Activated T-cell treated with anti-CD3 and anti-CD28 coated beads for 24 hours (primary cell): ENCODE results near the gene ZNF180.
"Not testable (repeated sequence)": the region's sequence is repeated elsewhere in the genome, so short reads cannot be mapped to it uniquely, and the experiment has no call there.

Experiments
- DNase-seq: peaks from one replicate; pipeline ENCODE4 v3.0.0-alpha.2; 2020; ENCODE audit warnings: low read depth

The ZNF180 gene

GRCh38 chr19:44499962-44500949 lies at the start of gene ZNF180:
ZNF180 (minus strand) TSS chr19:44500522; CDS start chr19:44497334, 3,188 bp downstream.
- DNase-seq = peak; percentile 93

GRCh38 chr19:44549507-44549906 lies 49.2 kb upstream of the ZNF180 start:
- no peak for DNase-seq

- no peak for DNase-seq
These were observed 48.4 kb upstream of the ZNF180 start for GRCh38 chr19:44548736-44549135.

DNA sequence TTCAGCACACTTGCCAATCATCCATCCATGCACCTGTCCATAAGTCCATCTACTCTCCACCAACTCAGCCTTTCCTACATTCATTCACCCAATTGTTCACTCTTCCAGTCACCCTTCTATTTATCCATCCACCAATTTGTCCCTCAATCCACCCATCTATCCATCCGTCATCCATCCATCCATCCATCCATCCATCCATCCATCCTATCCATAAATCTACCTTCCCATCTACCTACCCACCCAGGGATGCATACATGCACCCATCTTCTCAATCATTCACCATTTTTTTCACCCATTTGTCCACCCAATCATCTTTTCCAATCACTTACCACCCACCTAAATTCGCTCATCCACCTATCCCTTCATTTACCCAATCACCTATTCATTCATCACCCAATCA lies 43.7 kb upstream of the ZNF180 start:
- DNase-seq = no peak

DNA sequence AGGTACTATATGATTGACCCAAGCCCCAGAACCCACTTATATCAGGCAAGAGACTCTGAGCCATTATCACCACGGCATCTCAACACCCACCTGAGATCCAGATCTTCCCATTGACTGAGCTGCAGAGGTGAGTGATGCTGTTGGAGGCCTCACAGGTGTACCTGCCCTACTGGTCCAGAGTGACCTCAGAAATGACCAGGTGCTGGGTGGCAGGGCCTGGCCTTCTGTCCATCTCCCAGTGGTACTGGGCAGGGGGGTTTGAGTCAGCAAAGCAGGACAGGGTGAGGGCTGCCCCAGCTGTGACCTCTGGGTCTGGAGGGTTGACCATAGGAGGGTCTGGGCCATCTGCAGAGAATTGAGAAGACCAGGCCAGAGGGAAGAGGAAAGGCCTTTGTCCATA lies 42.3 kb upstream of the ZNF180 start:
- DNase-seq = no peak

GRCh38 chr19:44540736-44541135 lies 40.4 kb upstream of the ZNF180 start:
- DNase-seq = no peak

DNA sequence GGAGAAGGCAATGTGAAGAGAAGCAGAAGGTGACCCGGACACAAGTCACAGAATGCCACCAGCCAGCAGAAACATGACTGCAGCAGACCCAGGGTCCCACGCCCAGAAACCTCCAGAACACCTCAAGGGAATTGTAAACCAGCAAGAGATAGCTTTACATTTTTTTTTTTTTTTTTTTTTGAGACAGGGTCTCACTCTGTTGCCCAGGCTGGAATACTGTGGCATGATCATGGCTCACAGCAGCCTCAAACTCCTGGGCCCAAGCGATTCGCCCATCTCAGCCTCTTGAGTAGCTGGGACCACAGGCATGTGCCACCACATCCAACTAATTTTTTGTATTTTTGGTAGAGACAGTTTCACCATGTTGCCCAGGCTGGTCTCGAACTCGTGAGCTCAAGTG lies 39.7 kb upstream of the ZNF180 start:
- no peak for DNase-seq

DNA sequence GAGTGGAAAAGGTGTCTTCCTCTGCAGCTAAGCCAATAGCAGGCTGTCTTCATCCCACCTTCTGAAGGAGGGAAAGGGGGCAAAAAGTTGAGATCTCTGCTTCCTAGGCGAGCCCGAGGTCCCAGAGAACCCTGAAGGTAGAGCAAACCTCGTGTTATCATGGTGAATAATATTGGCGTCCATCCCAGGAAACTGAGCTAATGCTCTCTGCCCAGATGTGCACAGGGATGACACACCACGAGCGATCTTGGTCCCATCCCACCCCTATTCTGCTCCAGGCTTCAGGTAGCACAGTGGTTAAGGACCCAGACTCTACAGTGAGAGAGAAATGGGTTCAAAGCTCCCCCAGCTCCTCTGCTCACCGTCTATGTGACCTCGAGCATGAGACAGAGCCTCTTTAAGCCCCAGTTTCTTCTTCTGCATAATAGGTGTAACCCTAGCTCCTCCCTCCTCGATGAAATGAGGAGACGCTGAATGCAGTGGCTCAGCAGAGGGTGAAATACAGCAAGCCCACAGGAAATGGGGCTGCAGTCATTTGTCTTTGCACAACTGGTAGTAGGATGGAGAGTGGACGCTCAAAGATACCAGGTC lies 39.0 kb upstream of the ZNF180 start:
- no peak for DNase-seq

DNA sequence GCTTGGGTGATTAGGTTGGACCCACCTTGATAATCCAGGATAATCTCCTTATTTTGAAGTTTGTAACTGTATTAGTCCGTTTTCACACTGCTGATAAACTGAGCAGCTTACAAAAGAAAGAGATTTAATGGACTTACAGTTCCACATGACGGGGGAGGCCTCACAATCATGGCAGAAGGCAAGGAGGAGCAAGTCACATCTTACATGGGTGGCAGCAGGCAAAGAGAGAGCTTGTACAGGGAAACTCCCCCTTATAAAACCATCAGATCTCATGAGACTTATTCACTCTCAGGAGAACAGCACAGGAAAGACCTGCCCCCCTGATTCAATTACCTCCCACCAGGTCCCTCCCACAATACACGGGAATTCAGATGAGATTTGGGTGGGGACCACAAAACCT lies 35.0 kb upstream of the ZNF180 start:
- DNase-seq = not testable (repeated sequence)

GRCh38 chr19:44532819-44533218 lies 32.5 kb upstream of the ZNF180 start:
- no peak for DNase-seq

- DNase-seq = no peak
These were observed 30.5 kb upstream of the ZNF180 start for GRCh38 chr19:44530777-44531176.

GRCh38 chr19:44529536-44529935 lies 29.2 kb upstream of the ZNF180 start, which contains the start of gene CEACAM20:
CEACAM20 (minus strand) TSS chr19:44529675; CDS start chr19:44529509, 166 bp downstream.
- no peak for DNase-seq

DNA sequence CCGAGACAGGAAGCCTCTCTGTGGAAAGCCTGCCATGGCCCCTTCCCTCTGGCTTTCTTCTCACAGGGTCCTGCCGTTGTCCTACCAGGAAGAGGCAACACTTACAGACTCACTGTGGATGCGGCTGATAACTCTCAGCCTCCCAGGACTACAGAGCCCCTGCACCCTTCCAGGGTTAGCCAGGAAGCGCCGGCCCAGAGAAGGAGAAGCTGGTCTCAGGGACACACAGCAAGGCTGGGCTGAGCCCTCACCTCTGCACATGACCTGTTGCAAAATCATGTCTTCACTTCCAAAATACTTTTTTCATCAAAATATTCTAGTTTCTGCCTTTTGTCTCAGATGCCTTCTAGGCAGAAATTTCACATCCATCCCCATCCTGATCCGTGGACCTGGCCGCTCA lies 27.2 kb upstream of the ZNF180 start:
- DNase-seq = no peak

DNA sequence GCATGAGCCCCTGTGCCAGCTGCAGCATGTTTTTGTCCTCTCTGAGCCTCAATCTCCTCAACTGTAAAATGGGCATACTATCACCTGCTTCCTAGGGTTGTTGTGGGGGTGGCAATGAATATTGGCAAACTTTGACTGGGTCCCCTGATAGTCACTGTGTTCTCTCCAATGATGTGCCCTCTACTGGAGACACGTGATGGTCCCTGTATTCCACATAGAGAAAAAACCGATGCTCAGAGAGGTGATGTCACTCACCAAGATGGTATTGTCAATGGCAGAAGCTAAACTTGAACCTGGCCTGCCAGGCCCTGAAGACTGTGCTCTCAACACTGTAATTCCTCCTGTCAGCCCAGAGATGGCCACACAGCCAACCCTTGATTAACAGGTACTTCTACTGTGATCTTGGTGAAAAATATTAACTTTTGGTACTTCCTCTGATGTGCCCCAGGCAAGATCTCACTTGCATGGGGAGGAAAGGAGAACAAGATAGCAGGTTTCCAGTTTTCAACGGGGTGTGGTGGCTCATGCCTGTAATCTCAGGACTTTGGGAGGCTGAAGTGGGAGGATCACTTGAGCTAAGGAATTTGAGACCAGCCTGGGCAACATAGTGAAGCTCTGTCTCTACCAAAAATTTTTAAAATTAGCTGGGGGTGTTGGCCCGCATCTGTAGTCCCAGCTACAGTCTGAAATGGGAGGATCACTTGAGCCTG lies 25.6 kb upstream of the ZNF180 start:
- DNase-seq = no peak

DNA sequence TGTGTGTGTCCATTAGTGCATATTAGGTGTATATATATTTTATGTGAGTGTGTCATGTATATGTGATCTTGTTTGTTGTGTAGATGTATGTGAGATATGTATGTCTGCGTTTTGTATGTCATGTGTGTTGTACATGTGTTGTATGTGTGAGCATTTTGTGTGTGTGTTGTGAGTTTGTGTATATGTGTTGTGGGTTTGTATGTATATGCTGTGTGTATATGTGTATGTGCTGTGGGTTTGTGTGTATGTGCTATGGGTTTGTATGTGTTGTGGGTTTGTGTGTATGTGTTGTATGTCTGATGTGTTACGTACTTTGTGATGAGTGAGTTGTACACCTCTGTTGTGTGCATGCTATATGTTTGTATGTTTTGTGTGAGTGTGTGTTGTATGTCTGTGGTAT lies 21.0 kb upstream of the ZNF180 start:
- DNase-seq = no peak

- no peak for DNase-seq
These were observed 16.8 kb upstream of the ZNF180 start for GRCh38 chr19:44517146-44517545.

DNA sequence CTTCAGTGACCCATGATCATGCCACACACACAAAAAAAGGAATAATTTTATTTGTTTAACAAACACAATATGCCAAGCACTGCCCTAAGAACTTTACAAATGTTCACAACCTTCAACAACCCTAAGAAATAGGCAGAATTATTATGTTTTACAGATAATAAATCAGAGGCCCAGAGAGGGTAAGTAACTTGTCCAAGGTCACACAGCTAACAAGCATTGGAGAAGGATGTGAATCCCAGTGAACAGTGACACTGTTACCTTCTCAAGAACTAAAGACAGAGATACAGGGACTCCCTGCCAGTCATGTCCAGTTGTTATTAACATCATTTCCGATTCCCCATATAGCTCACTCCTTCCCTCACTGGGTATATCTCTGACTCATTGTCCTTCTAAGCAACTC lies 15.6 kb upstream of the ZNF180 start:
- DNase-seq = no peak

- DNase-seq = no peak
These were observed 14.7 kb upstream of the ZNF180 start for GRCh38 chr19:44515031-44515430.

GRCh38 chr19:44512326-44513298 lies 12.3 kb upstream of the ZNF180 start:
- no peak for DNase-seq

- DNase-seq = no peak
These were observed 9.2 kb upstream of the ZNF180 start for GRCh38 chr19:44509478-44509877.

GRCh38 chr19:44499559-44499958 lies 763 bp downstream of the ZNF180 start:
- DNase-seq = no peak
